COLO668 (cell line): Measurements from ENCODE around the gene AGGF1.
"Not testable (repeated sequence)": the region's sequence is repeated elsewhere in the genome, so short reads cannot be mapped to it uniquely, and the experiment has no call there.

Source experiments
- DNase-seq: peaks from one replicate; lab custom pipeline; 2025; ENCODE audit not compliant: unreplicated experiment; lab: John Stamatoyannopoulos, UW

AGGF1 gene

GRCh38 chr5:77086689-77087483 lies 56.7 kb downstream of the AGGF1 start, which contains the start of gene ZBED3:
ZBED3 (minus strand) TSS chr5:77087285; CDS start chr5:77077878, 9,407 bp downstream.
- DNase-seq, result peak; percentile 66

DNA sequence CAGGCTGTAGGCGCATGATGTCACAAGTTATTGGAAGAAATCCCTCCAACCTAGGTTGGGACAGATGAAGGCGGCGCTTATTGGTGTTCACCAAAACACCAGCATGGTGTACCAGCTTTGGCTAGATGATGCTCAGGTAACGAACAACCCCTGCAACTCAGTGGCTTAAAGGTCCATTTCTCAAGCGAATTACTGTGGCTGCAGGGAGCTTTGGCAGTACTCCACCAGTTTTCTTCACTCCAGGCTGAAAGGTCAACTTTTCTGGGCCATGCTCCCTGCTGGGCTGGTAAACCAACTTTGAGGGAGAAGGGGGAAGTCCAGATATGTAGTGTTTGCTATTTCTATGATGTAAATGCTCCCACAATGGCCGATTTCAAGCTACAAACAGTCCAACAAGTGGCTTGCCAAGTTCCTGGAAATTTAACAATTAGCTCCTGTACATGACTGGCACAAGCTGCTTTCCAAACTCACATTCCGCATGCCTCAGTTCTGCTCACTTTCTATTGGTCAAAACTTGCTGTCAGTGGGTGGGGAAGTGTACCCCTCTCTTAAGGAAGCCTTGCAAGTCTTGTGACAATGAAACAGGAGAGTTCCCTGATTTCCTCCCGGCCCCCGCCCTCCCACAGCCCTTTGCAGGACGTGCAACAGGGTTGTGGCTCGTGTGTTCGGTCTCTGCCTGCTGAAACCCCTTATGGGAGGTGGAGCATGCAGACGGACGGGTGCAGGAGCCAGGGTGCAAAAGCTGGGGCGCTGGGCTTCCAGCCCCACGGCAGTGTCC lies 57.5 kb downstream of the AGGF1 start:
- DNase-seq, result no peak

DNA sequence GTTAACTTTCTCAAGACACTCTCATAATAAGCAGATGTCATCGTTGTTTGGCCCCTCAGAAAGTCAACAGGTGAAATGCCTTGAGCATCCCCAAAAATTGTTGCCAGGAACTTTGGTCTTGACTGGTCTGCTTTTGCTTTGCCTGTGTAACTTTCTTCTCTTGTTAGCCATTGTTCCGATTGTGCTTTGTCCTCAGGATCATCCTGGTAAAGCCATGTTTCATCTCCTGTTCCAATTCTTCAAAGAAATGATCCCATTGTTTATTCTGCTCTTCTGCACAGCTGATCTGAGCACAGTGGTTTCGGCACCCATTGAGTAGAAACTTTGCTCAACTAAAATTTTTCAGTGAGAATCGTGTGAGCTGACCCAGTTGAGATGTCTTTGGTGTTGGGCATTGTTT lies 65.0 kb downstream of the AGGF1 start:
- no peak for DNase-seq

GRCh38 chr5:77101298-77101697 lies 71.1 kb downstream of the AGGF1 start:
- no peak for DNase-seq

GRCh38 chr5:77102549-77102948 lies 72.3 kb downstream of the AGGF1 start:
- no peak for DNase-seq

GRCh38 chr5:77103457-77103856 lies 73.3 kb downstream of the AGGF1 start:
- DNase-seq, result no peak

DNA sequence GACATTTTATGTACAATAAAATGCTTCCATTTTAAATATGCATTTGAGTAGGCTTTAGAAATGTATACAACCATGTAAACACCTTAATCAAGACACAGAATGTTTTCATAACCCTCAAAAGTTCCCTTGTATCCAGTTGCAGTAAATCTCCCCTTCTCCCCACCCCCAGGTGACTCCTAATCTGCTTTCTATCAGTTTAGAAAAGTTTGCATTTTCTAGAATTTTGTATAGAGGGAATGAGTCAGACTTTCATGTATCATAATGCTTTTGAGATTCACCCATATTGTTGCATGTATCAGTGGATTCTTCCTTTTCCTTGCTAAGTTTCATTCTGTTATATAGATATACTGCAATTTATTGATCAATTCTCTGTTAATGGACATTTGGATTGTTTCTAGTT lies 74.6 kb downstream of the AGGF1 start:
- no peak for DNase-seq

GRCh38 chr5:77107035-77107434 lies 76.8 kb downstream of the AGGF1 start:
- DNase-seq, result not testable (repeated sequence)
